Neural progenitor cell (in vitro differentiated cells): Measurements from ENCODE around the gene AGBL4. TPM values are rescaled to one million over a fixed set of nuclear protein-coding genes. Genes with fewer than 3 reads are reported as not detected.

Source experiments
- DNase-seq: peaks from one replicate; pipeline ENCODE4 v3.0.0-alpha.2; 2016; ENCODE audit warnings: low spot score
- H2AFZ ChIP-seq: fragments of 200-600 bp; sonication (generic); replicated peaks from 2 replicates; pipeline ENCODE4 v1.6.1; 2016; ENCODE audit warnings: antibody characterized with exemption
- H3F3A ChIP-seq: fragments of 200-600 bp; sonication (generic); 2 replicates; pipeline ENCODE4 v1.6.1; 2016; ENCODE audit warnings: antibody characterized with exemption, low read depth
- H3K27ac ChIP-seq: fragments of 200-600 bp; sonication (generic); 2 replicates; pipeline ENCODE4 v1.5.1; 2016; ENCODE audit warnings: mild to moderate bottlenecking
- H3K27me3 ChIP-seq: fragments of 200-600 bp; sonication (generic); 2 replicates; pipeline ENCODE4 v1.6.1; 2016; ENCODE audit warnings: mild to moderate bottlenecking, moderate library complexity
- H3K36me3 ChIP-seq: fragments of 200-600 bp; sonication (generic); 2 replicates; pipeline ENCODE4 v1.5.1; 2016
- H3K4me1 ChIP-seq: fragments of 200-600 bp; sonication (generic); 2 replicates; pipeline ENCODE4 v1.6.1; 2016; ENCODE audit warnings: mixed run types
- H3K4me2 ChIP-seq: fragments of 200-600 bp; sonication (generic); 2 replicates; pipeline ENCODE4 v1.6.1; 2016
- H3K4me3 ChIP-seq: fragments of 200-600 bp; sonication (generic); 2 replicates; pipeline ENCODE4 v1.5.1; 2016
- H3K79me2 ChIP-seq: fragments of 200-600 bp; sonication (generic); 2 replicates; pipeline ENCODE4 v1.6.1; 2016; ENCODE audit warnings: low read depth
- H3K9ac ChIP-seq: fragments of 200-600 bp; sonication (generic); 2 replicates; pipeline ENCODE4 v1.6.1; 2016
- H3K9me3 ChIP-seq: fragments of 200-600 bp; sonication (generic); 2 replicates; pipeline ENCODE4 v1.5.1; 2016; ENCODE audit warnings: low read depth
- H4K20me1 ChIP-seq: fragments of 200-600 bp; sonication (generic); 2 replicates; pipeline ENCODE4 v1.6.1; 2016; ENCODE audit warnings: low read depth
- H3K27ac Mint-ChIP-seq: 3 replicates; pipeline ENCODE4 v1.8.0; 2021; ENCODE audit warnings: mixed read lengths
- H3K27me3 Mint-ChIP-seq: 2 replicates; pipeline ENCODE4 v1.8.0; 2022; ENCODE audit warnings: low read depth, mild to moderate bottlenecking, inconsistent platforms, moderate library complexity, mixed read lengths; ENCODE audit not compliant: insufficient read depth
- H3K36me3 Mint-ChIP-seq: 3 replicates; pipeline ENCODE4 v1.8.0; 2021; ENCODE audit warnings: mixed read lengths
- H3K4me1 Mint-ChIP-seq: 3 replicates; pipeline ENCODE4 v1.8.0; 2021; ENCODE audit warnings: mixed read lengths
- H3K4me3 Mint-ChIP-seq: 3 replicates; pipeline ENCODE4 v1.8.0; 2021; ENCODE audit warnings: mild to moderate bottlenecking, moderate library complexity, mixed read lengths
- H3K9me3 Mint-ChIP-seq: 3 replicates; pipeline ENCODE4 v1.8.0; 2020; ENCODE audit warnings: mixed read lengths
- CTCF ChIP-seq: fragments of 200-600 bp; sonication (generic); IDR thresholded peaks from 2 replicates; pipeline ENCODE4 v1.5.1; 2017; ENCODE audit warnings: antibody characterized with exemption, mild to moderate bottlenecking
- EZH2 ChIP-seq: fragments of 200-600 bp; sonication (generic); IDR thresholded peaks from 2 replicates; pipeline ENCODE4 v1.6.1; 2017; ENCODE audit warnings: antibody characterized with exemption, mild to moderate bottlenecking, moderate library complexity
- EZH2phosphoT487 ChIP-seq: fragments of 200-600 bp; sonication (generic); IDR thresholded peaks from 2 replicates; pipeline ENCODE4 v1.6.1; 2017; ENCODE audit warnings: antibody characterized with exemption
- total RNA-seq: library from RNA; depleted of rRNA; stranded (reverse); fragments of >200 nt; gene quantifications from 2 replicates; pipeline ENCODE4 v1.2.3, GENCODE V29; 2015; ENCODE audit warnings: low replicate concordance

The AGBL4 gene
- total RNA-seq, 1 donor from 2014 or later: 1.5 TPM

DNA sequence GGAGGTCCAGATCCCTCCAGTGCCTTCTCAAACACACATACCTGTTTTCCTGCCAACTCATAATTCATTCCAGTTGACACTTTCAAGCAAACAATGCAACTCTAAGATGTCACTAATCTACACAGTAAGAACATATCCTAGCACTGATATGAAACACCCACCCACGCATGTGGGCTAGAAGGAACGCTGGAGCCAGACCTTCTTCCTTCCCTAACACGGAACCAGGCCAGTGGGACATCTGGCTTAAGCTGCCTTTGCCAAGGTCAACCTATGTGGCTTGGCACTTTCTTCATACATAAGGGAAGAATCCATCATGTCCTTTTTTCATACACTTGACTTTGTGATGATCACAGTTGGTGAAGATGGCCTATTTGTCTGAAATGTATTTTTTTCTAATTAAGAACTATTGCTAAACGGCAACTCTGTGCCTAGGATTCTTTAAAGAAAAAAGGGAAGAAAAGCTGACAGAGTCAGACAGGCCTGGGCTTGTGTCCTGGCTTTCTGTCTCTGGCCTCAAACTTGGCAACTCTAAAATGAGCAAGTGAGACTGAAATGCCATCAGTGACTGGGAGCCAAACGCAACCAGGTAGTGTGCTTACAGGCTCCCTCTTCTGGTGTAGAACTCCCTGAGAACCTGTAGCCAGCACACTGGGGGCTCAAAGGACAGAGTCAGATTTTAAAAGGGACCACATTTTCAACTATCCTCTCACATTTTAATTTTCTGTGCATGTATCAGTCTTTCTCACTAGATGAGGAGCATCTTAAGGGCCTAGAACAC lies 1154.4 kb downstream of the AGBL4 start:
- no peak overlapping the region for H3K9ac ChIP-seq
- no peaks in the 10 kb centered on the region for H3K27me3 Mint-ChIP-seq
- no peaks in the 10 kb centered on the region for H3K4me1 Mint-ChIP-seq
- H3K36me3 ChIP-seq: no peaks in the 10 kb centered on the region
- H3K79me2 ChIP-seq: no peaks in the 10 kb centered on the region
- H3K9me3 Mint-ChIP-seq: no peaks in the 10 kb centered on the region
- no peaks in the 10 kb centered on the region for H4K20me1 ChIP-seq
- peaks cover 9% of the 10 kb centered on the region for H3K4me1 ChIP-seq
- no peaks in the 10 kb centered on the region for H3K36me3 Mint-ChIP-seq
- H2AFZ ChIP-seq: no peak overlapping the region
- peak; percentile 15 for DNase-seq
- H3K27me3 ChIP-seq: no peaks in the 10 kb centered on the region
- H3K27ac Mint-ChIP-seq: no peak overlapping the region
- TF ChIP-seq EZH2: no peak
- peak; percentile 33 for TF ChIP-seq CTCF
- no peak for TF ChIP-seq EZH2phosphoT487
- no peak overlapping the region for H3K4me3 Mint-ChIP-seq
- no peak overlapping the region for H3K27ac ChIP-seq
- no peak overlapping the region for H3K4me2 ChIP-seq
- H3K9me3 ChIP-seq: no peaks in the 10 kb centered on the region
- H3F3A ChIP-seq: no peaks in the 10 kb centered on the region
- H3K4me3 ChIP-seq: no peak overlapping the region

- Histone ChIP-seq H4K20me1 (no peaks in the 10 kb centered on the region), H3K4me1 (no peaks in the 10 kb centered on the region), H3K9me3 (no peaks in the 10 kb centered on the region), H2AFZ (no peak overlapping the region), H3K4me2 (no peak overlapping the region), H3F3A (no peaks in the 10 kb centered on the region), H3K27ac (no peak overlapping the region), H3K27me3 (no peaks in the 10 kb centered on the region), H3K4me3 (no peak overlapping the region), H3K9ac (no peak overlapping the region), H3K36me3 (no peaks in the 10 kb centered on the region), H3K79me2 (no peaks in the 10 kb centered on the region)
- Mint-ChIP-seq H3K36me3 (no peaks in the 10 kb centered on the region), H3K4me3 (no peak overlapping the region), H3K4me1 (no peaks in the 10 kb centered on the region), H3K27me3 (no peaks in the 10 kb centered on the region), H3K9me3 (peaks cover 12% of the 10 kb centered on the region), H3K27ac (no peak overlapping the region)
- DNase-seq: no peak
- TF ChIP-seq CTCF: no peak
Measured at GRCh38 chr1:48864913-48865312, 1158.8 kb downstream of the AGBL4 start.

DNA sequence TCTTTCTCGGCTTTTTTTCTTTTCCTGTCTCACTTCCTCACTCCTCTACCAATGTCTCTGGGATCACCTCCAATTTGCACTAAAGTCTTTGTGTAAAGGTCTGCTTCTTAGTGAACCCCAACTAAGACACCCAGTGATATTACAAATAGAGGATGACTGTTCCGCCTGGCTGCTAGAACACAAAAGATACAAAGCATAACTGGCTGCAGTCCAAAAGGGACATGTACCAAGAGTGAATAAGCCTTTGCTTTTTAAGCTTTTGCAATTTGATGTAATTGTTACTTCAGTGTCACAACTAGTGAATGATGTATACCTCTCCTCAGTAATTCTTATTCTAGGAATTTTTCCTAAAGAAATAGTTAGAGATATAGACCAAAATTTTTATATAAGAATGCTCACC lies 1164.3 kb downstream of the AGBL4 start:
- Histone ChIP-seq H3K4me1 (no peaks in the 10 kb centered on the region), H3K9me3 (no peaks in the 10 kb centered on the region), H4K20me1 (no peaks in the 10 kb centered on the region), H3K9ac (no peak overlapping the region), H3K4me3 (no peak overlapping the region), H3K36me3 (no peaks in the 10 kb centered on the region), H3K27ac (no peak overlapping the region), H3K79me2 (no peaks in the 10 kb centered on the region), H3F3A (no peaks in the 10 kb centered on the region), H2AFZ (no peak overlapping the region), H3K4me2 (no peak overlapping the region), H3K27me3 (no peaks in the 10 kb centered on the region)
- TF ChIP-seq CTCF (no peak), EZH2phosphoT487 (no peak), EZH2 (no peak)
- no peaks in the 10 kb centered on the region for H3K4me1 Mint-ChIP-seq
- no peak overlapping the region for H3K27ac Mint-ChIP-seq
- H3K9me3 Mint-ChIP-seq: peaks cover 12% of the 10 kb centered on the region
- no peaks in the 10 kb centered on the region for H3K27me3 Mint-ChIP-seq
- no peak overlapping the region for H3K4me3 Mint-ChIP-seq
- no peaks in the 10 kb centered on the region for H3K36me3 Mint-ChIP-seq
- DNase-seq: no peak
